K562 (cell line): ENCODE data around the gene OR7A5. TPM values are rescaled to one million over a fixed set of nuclear protein-coding genes. Genes with fewer than 3 reads are reported as not detected.

ENCODE experiments used
- ARID2 ChIP-seq: fragments of 450-650 bp; IDR thresholded peaks from 2 replicates; pipeline ENCODE4 v1.6.1; 2017; ENCODE audit warnings: antibody characterized with exemption, mild to moderate bottlenecking
- ATF7 ChIP-seq: fragments of 450-650 bp; IDR thresholded peaks from 2 replicates; pipeline ENCODE4 v1.7.1; 2014; ENCODE audit warnings: mild to moderate bottlenecking, moderate library complexity
- C11orf30 ChIP-seq: fragments of 450-650 bp; IDR thresholded peaks from 2 replicates; pipeline ENCODE4 v1.6.1; 2016; ENCODE audit warnings: low read depth, mild to moderate bottlenecking
- CCAR2 ChIP-seq: fragments of 200-400 bp; formaldehyde crosslinking; IDR thresholded peaks from 2 replicates; pipeline ENCODE4 v1.6.1; 2017; ENCODE audit warnings: mild to moderate bottlenecking, low read depth, low read length
- CREB1 ChIP-seq, 2 experiments: sonication (generic) in 1 of 2; formaldehyde crosslinking in 1 of 2; IDR thresholded peaks; 2 replicates each; pipeline versions ENCODE4 v1.6.1 to v1.8.0; 2012 to 2022; ENCODE audit warnings: inconsistent platforms in 1 of 2, mild to moderate bottlenecking in 1 of 2, missing genetic modification reagents in 1 of 2, moderate library complexity in 1 of 2
- E2F3 ChIP-seq: fragments of 250-450 bp; sonication (Bioruptor Pico); IDR thresholded peaks from 2 replicates; pipeline ENCODE4 v1.4.0; 2020; ENCODE audit warnings: mild to moderate bottlenecking
- ETV1 ChIP-seq: fragments of 450-650 bp; conservative IDR thresholded peaks from 2 replicates; pipeline ENCODE4 v1.6.1; 2016; ENCODE audit warnings: missing genetic modification characterization, control low read depth, low read depth, missing compliant biosample characterization
- FOXA1 ChIP-seq: fragments of 450-650 bp; IDR thresholded peaks from 2 replicates; pipeline ENCODE4 v1.6.1; 2016; ENCODE audit warnings: mild to moderate bottlenecking, borderline replicate concordance
- FOXJ3 ChIP-seq: sonication (generic); formaldehyde crosslinking; IDR thresholded peaks from 2 replicates; pipeline ENCODE4 v1.4.0; 2020; ENCODE audit warnings: mild to moderate bottlenecking, missing genetic modification reagents
- MTF1 ChIP-seq: fragments of 250-450 bp; sonication (Bioruptor Pico); IDR thresholded peaks from 2 replicates; pipeline ENCODE4 v1.9.0; 2021; ENCODE audit warnings: moderate library complexity, mild to moderate bottlenecking, inconsistent platforms, borderline replicate concordance
- MYBL2 ChIP-seq, 2 experiments: fragments of 450-650 bp in 1 of 2; sonication (generic) in 1 of 2; formaldehyde crosslinking in 1 of 2; IDR thresholded peaks; 2 replicates each; pipeline versions ENCODE4 v1.6.1 to v1.8.1; 2017 to 2022; ENCODE audit warnings: borderline replicate concordance in 1 of 2, inconsistent platforms in 1 of 2, low read depth in 1 of 2, mild to moderate bottlenecking in 1 of 2, missing genetic modification reagents in 1 of 2, moderate library complexity in 1 of 2
- NR2F6 ChIP-seq: fragments of 450-650 bp; formaldehyde crosslinking; IDR thresholded peaks from 2 replicates; pipeline ENCODE4 v1.4.0; 2020; ENCODE audit warnings: mild to moderate bottlenecking
- NR3C1 ChIP-seq: sonication (generic); formaldehyde crosslinking; IDR thresholded peaks from 2 replicates; pipeline ENCODE4 v1.8.1; 2022; ENCODE audit warnings: missing genetic modification reagents
- POLR2G ChIP-seq: fragments of 200-400 bp; formaldehyde crosslinking; IDR thresholded peaks from 2 replicates; pipeline ENCODE4 v1.6.1; 2017; ENCODE audit warnings: low read depth, mild to moderate bottlenecking, antibody characterized with exemption, low read length, moderate library complexity
- PTRF ChIP-seq: fragments of 450-650 bp; IDR thresholded peaks from 2 replicates; pipeline ENCODE4 v1.6.1; 2016; ENCODE audit warnings: mild to moderate bottlenecking, missing genetic modification characterization, missing compliant biosample characterization
- RBM34 ChIP-seq: fragments of 200-400 bp; formaldehyde crosslinking; IDR thresholded peaks from 2 replicates; pipeline ENCODE4 v1.6.1; 2018; ENCODE audit warnings: low read length, borderline replicate concordance; ENCODE audit not compliant: insufficient read depth
- RHOXF2B ChIP-seq: fragments of 250-450 bp; sonication (Bioruptor Pico); conservative IDR thresholded peaks from 2 replicates; pipeline ENCODE4 v1.5.1; 2021
- SMAD3 ChIP-seq: fragments of 450-650 bp; formaldehyde crosslinking; conservative IDR thresholded peaks from 2 replicates; pipeline ENCODE4 v1.4.0; 2020; ENCODE audit warnings: mild to moderate bottlenecking
- TAL1 ChIP-seq: fragments of 450-650 bp; IDR thresholded peaks from 2 replicates; pipeline ENCODE4 v1.6.1; 2016; ENCODE audit warnings: mild to moderate bottlenecking
- TRIM28 ChIP-seq: fragments of 450-650 bp; IDR thresholded peaks from 2 replicates; pipeline ENCODE4 v1.6.1; 2017
- ZNF146 ChIP-seq: IDR thresholded peaks from one replicate; pipeline ENCODE4 v1.6.1; 2018; ENCODE audit warnings: missing compliant biosample characterization; ENCODE audit not compliant: unreplicated experiment
- ZNF668 ChIP-seq: fragments of 250-450 bp; sonication (Bioruptor Pico); IDR thresholded peaks from 2 replicates; pipeline ENCODE4 v1.8.0; 2022; ENCODE audit warnings: mild to moderate bottlenecking, inconsistent platforms
- ZNF764 ChIP-seq: fragments of 250-450 bp; sonication (Bioruptor Pico); IDR thresholded peaks from 2 replicates; pipeline ENCODE4 v1.4.0; 2020; ENCODE audit warnings: low read depth, mild to moderate bottlenecking, moderate library complexity
- ZNF77 ChIP-seq: fragments of 250-450 bp; sonication (Bioruptor Pico); IDR thresholded peaks from 2 replicates; pipeline ENCODE4 v1.5.0; 2020
- polyA plus RNA-seq, 8 experiments: library from polyadenylated mRNA; depleted of rRNA in 4 of 8; stranded (reverse) in 5 of 8; unstranded in 3 of 8; fragments of >200 nt; fragmentation: Nextera tagmentation in 2 of 8; fragmentation: Illumina TruSeq in 1 of 8; extraction: Ambion mirVana in 2 of 8; extraction: Trizol in 1 of 8; gene quantifications; 2 replicates each; pipeline versions ENCODE4 v1.2.1 to v1.2.3, GENCODE V29; 2011 to 2014; ENCODE audit warnings: inconsistent platforms in 1 of 8, missing spikeins in 1 of 8
- total RNA-seq, 7 experiments: library from RNA; depleted of rRNA in 6 of 7; stranded (reverse); fragments of >200 nt in 6 of 7; fragmentation: Illumina TruSeq in 2 of 7; extraction: Trizol in 2 of 7; gene quantifications; 2 replicates each; pipeline versions ENCODE4 v1.2.1 to v1.2.3, GENCODE V29; 2011 to 2021; ENCODE audit warnings: low replicate concordance in 1 of 7
- TF ChIP-seq, protein P1 (sequence below): sonication (generic); formaldehyde crosslinking; IDR thresholded peaks from 2 replicates; pipeline ENCODE4 v1.4.0; 2020; ENCODE audit warnings: mild to moderate bottlenecking, missing genetic modification reagents
- TF ChIP-seq, protein P2 (sequence below): fragments of 250-450 bp; sonication (Bioruptor Pico); IDR thresholded peaks from 2 replicates; pipeline ENCODE4 v1.8.0; 2022; ENCODE audit warnings: moderate library complexity, mild to moderate bottlenecking, inconsistent platforms
- TF ChIP-seq, protein P3 (sequence below): fragments of 250-450 bp; sonication (Bioruptor Pico); IDR thresholded peaks from 2 replicates; pipeline ENCODE4 v1.5.0; 2021
- TF ChIP-seq, protein P4 (sequence below): sonication (generic); formaldehyde crosslinking; IDR thresholded peaks from 2 replicates; pipeline ENCODE4 v1.8.0; 2023; ENCODE audit warnings: mild to moderate bottlenecking, missing genetic modification reagents

The OR7A5 gene
- total and polyA plus RNA-seq, 9 of the 15 experiments (the other 6 are each of a cell fraction or from before 2014, with no cell fraction given): not detected

DNA sequence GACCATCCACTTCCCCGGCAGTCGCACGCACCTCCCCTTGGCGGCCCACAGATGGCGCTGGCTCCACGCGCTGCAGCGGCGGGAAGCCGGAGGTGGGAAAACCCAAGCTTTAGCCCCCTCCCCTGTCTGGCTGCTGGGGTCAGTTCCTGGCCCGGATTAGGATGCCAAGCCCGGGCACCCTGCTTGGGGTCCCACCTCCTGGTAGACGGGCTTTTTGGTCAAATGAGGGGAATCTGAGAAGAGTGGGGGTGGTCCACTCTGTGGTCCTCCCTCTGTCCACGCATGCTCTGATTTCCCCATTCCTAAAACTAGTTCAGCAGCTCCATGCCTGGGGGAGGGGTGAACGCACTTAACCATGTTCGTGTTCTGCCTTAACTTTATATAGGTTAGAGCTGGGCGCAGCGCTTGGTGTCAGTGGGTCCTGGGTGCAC lies 48.5 kb downstream of the OR7A5 start (continued):
- TF ChIP-seq ZNF77 (CRISPR knock-in tag) (no peak), CCAR2 (no peak), E2F3 (CRISPR knock-in tag) (no peak), ATF7 (0 out of 2 replicates have a peak, but pooled peaks have one; percentile 35), ETV1 (tag) (peak; percentile 43; the same call in 1 of the 2 replicates), RHOXF2B (CRISPR knock-in tag) (no peak), PTRF (tag) (no peak), RBM34 (no peak), TRIM28 (no peak), CREB1 (IDR thresholded peaks at IDR 0.05) (no peak), CREB1 (CRISPR knock-in tag; IDR thresholded peaks at IDR 0.05) (no peak), MYBL2 (IDR thresholded peaks at IDR 0.05; ENCODE audit: low read depth) (no peak), MYBL2 (CRISPR knock-in tag; IDR thresholded peaks at IDR 0.05; ENCODE audit: borderline replicate concordance) (no peak), SMAD3 (CRISPR knock-in tag) (no peak), NR2F6 (CRISPR knock-in tag) (no peak), ZNF668 (CRISPR knock-in tag) (no peak), C11orf30 (no peak), MTF1 (no peak), ZNF146 (CRISPR knock-in tag) (no peak), TAL1 (no peak), NR3C1 (CRISPR knock-in tag) (no peak), FOXJ3 (CRISPR knock-in tag) (no peak), FOXA1 (no peak), ZNF764 (no peak), ARID2 (no peak), POLR2G (no peak)
- TF ChIP-seq, protein P1, sequence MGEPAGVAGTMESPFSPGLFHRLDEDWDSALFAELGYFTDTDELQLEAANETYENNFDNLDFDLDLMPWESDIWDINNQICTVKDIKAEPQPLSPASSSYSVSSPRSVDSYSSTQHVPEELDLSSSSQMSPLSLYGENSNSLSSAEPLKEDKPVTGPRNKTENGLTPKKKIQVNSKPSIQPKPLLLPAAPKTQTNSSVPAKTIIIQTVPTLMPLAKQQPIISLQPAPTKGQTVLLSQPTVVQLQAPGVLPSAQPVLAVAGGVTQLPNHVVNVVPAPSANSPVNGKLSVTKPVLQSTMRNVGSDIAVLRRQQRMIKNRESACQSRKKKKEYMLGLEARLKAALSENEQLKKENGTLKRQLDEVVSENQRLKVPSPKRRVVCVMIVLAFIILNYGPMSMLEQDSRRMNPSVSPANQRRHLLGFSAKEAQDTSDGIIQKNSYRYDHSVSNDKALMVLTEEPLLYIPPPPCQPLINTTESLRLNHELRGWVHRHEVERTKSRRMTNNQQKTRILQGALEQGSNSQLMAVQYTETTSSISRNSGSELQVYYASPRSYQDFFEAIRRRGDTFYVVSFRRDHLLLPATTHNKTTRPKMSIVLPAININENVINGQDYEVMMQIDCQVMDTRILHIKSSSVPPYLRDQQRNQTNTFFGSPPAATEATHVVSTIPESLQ: no peak
- TF ChIP-seq, protein P2, sequence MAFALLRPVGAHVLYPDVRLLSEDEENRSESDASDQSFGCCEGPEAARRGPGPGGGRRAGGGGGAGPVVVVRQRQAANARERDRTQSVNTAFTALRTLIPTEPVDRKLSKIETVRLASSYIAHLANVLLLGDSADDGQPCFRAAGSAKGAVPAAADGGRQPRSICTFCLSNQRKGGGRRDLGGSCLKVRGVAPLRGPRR (CRISPR knock-in tag): no peak
- TF ChIP-seq, protein P3, sequence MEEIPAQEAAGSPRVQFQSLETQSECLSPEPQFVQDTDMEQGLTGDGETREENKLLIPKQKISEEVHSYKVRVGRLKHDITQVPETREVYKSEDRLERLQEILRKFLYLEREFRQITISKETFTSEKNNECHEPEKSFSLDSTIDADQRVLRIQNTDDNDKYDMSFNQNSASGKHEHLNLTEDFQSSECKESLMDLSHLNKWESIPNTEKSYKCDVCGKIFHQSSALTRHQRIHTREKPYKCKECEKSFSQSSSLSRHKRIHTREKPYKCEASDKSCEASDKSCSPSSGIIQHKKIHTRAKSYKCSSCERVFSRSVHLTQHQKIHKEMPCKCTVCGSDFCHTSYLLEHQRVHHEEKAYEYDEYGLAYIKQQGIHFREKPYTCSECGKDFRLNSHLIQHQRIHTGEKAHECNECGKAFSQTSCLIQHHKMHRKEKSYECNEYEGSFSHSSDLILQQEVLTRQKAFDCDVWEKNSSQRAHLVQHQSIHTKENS: no peak
- TF ChIP-seq, protein P4, sequence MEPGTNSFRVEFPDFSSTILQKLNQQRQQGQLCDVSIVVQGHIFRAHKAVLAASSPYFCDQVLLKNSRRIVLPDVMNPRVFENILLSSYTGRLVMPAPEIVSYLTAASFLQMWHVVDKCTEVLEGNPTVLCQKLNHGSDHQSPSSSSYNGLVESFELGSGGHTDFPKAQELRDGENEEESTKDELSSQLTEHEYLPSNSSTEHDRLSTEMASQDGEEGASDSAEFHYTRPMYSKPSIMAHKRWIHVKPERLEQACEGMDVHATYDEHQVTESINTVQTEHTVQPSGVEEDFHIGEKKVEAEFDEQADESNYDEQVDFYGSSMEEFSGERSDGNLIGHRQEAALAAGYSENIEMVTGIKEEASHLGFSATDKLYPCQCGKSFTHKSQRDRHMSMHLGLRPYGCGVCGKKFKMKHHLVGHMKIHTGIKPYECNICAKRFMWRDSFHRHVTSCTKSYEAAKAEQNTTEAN (CRISPR knock-in tag): no peak
